Liver (tissue), 9 donors: ENCODE measurements around the gene KIF2C. TPM values are rescaled to one million over a fixed set of nuclear protein-coding genes. Genes with fewer than 3 reads are reported as not detected.

Experiments used
- DNase-seq: peaks from one replicate; pipeline ENCODE4 v3.0.0-alpha.2; 2017; ENCODE audit warnings: low spot score
- H3K27ac ChIP-seq, 2 donors: one replicate each; pipeline ENCODE4 v1.7.0; 2013; ENCODE audit warnings: inconsistent platforms in 2 of 2, low read length in 2 of 2, control low read depth in 1 of 2, low read depth in 1 of 2, mild to moderate bottlenecking in 1 of 2
- H3K27me3 ChIP-seq, 4 donors: one replicate each; pipeline versions ENCODE4 v1.6.1 to v1.7.0; 2013; ENCODE audit warnings: low read length in 3 of 4, inconsistent platforms in 1 of 4, mild to moderate bottlenecking in 1 of 4, moderate library complexity in 1 of 4; ENCODE audit not compliant: control insufficient read depth in 4 of 4, insufficient read depth in 4 of 4
- H3K36me3 ChIP-seq, 4 donors: one replicate each; pipeline versions ENCODE4 v1.6.1 to v1.7.0; 2013; ENCODE audit warnings: low read length in 3 of 4, mild to moderate bottlenecking in 3 of 4, low read depth in 1 of 4, moderate library complexity in 1 of 4; ENCODE audit not compliant: control insufficient read depth in 4 of 4, insufficient read depth in 3 of 4
- H3K4me1 ChIP-seq, 4 donors: one replicate each; pipeline versions ENCODE4 v1.6.1 to v1.7.0; 2013; ENCODE audit warnings: low read length in 3 of 4, mild to moderate bottlenecking in 3 of 4, moderate library complexity in 1 of 4; ENCODE audit not compliant: control insufficient read depth in 4 of 4, insufficient read depth in 4 of 4
- H3K4me3 ChIP-seq, 3 donors: one replicate each; pipeline versions ENCODE4 v1.6.1 to v1.7.0; 2013; ENCODE audit warnings: low read length in 3 of 3, control low read depth in 1 of 3, low read depth in 1 of 3, mild to moderate bottlenecking in 1 of 3
- H3K9ac ChIP-seq, 2 donors: one replicate each; pipeline ENCODE4 v1.7.0; 2013; ENCODE audit warnings: low read length in 2 of 2, mild to moderate bottlenecking in 2 of 2, moderate library complexity in 2 of 2, control low read depth in 1 of 2, low read depth in 1 of 2
- H3K9me3 ChIP-seq, 4 donors: one replicate each; pipeline versions ENCODE4 v1.6.1 to v1.7.0; 2013; ENCODE audit warnings: low read length in 3 of 4; ENCODE audit not compliant: control insufficient read depth in 4 of 4
- EGR1 ChIP-seq, 2 donors: IDR thresholded peaks; 2 replicates each; pipeline ENCODE4 v1.6.1; 2016 to 2018; ENCODE audit warnings: antibody characterized with exemption in 2 of 2, low read depth in 2 of 2
- FOXA1 ChIP-seq: IDR thresholded peaks from 2 replicates; pipeline ENCODE4 v1.6.1; 2016; ENCODE audit warnings: antibody characterized with exemption
- FOXA2 ChIP-seq: IDR thresholded peaks from 2 replicates; pipeline ENCODE4 v1.6.1; 2016; ENCODE audit warnings: antibody characterized with exemption
- GABPA ChIP-seq, 2 donors: IDR thresholded peaks in 1 of 2; conservative IDR thresholded peaks in 1 of 2; 2 replicates each; pipeline ENCODE4 v1.6.1; 2016; ENCODE audit warnings: antibody characterized with exemption in 2 of 2, mild to moderate bottlenecking in 1 of 2, moderate library complexity in 1 of 2
- HNF4A ChIP-seq, 2 donors: conservative IDR thresholded peaks; 2 replicates each; pipeline ENCODE4 v1.6.1; 2016; ENCODE audit warnings: antibody characterized with exemption in 2 of 2, mild to moderate bottlenecking in 2 of 2
- HNF4G ChIP-seq: IDR thresholded peaks from 2 replicates; pipeline ENCODE4 v1.6.1; 2016; ENCODE audit warnings: antibody characterized with exemption
- JUND ChIP-seq, 2 donors: IDR thresholded peaks; 2 replicates each; pipeline ENCODE4 v1.6.1; 2016; ENCODE audit warnings: antibody characterized with exemption in 2 of 2
- NR2F2 ChIP-seq: IDR thresholded peaks from 2 replicates; pipeline ENCODE4 v1.6.1; 2016; ENCODE audit warnings: antibody characterized with exemption
- RAD21 ChIP-seq, 2 donors: IDR thresholded peaks; 2 replicates each; pipeline ENCODE4 v1.6.1; 2016; ENCODE audit warnings: antibody characterized with exemption in 2 of 2, mild to moderate bottlenecking in 2 of 2
- RXRA ChIP-seq, 2 donors: IDR thresholded peaks; 2 replicates each; pipeline ENCODE4 v1.6.1; 2017 to 2018; ENCODE audit warnings: antibody characterized with exemption in 2 of 2, mild to moderate bottlenecking in 1 of 2
- SP1 ChIP-seq: IDR thresholded peaks from 2 replicates; pipeline ENCODE4 v1.6.1; 2018; ENCODE audit warnings: antibody characterized with exemption, mild to moderate bottlenecking
- TAF1 ChIP-seq: conservative IDR thresholded peaks from 2 replicates; pipeline ENCODE4 v1.6.1; 2016; ENCODE audit warnings: antibody characterized with exemption, mild to moderate bottlenecking
- YY1 ChIP-seq: IDR thresholded peaks from 2 replicates; pipeline ENCODE4 v1.6.1; 2016; ENCODE audit warnings: antibody characterized with exemption, mild to moderate bottlenecking
- WGBS: extraction: QIAGEN DNeasy Blood & Tissue Kit; methylation state at CpG from one replicate; pipeline ENCODE4 v1.1.7; 2013; 5-methylcytosine and 5-hydroxymethylcytosine counted together
- polyA plus RNA-seq, 2 donors: library from polyadenylated mRNA; stranded (reverse) in 1 of 2; unstranded in 1 of 2; fragments of 200-250 nt in 1 of 2; fragments of >200 nt in 1 of 2; fragmentation: Nextera tagmentation in 1 of 2; extraction: Ambion mirVana in 1 of 2; gene quantifications; one replicate each; pipeline versions ENCODE4 v1.2.1 to v1.2.3, GENCODE V29; 2013 to 2015
- total RNA-seq, 2 donors: library from RNA; depleted of rRNA; stranded (reverse); fragments of >200 nt; gene quantifications; one replicate each; pipeline ENCODE4 v1.2.3, GENCODE V29; 2014
- TF ChIP-seq, protein P1 (sequence below): fragments of 150-350 bp; IDR thresholded peaks from 2 replicates; pipeline ENCODE4 v1.5.1; 2017; ENCODE audit warnings: improper control_type of control experiment, low read depth, low read length; ENCODE audit not compliant: missing input control
- TF ChIP-seq, protein P2 (sequence below): IDR thresholded peaks from 2 replicates; pipeline ENCODE4 v1.6.1; 2016; ENCODE audit warnings: antibody characterized with exemption
- TF ChIP-seq, protein P3 (sequence below): IDR thresholded peaks from 2 replicates; pipeline ENCODE4 v1.6.1; 2016; ENCODE audit warnings: antibody characterized with exemption
- TF ChIP-seq, protein P4 (sequence below): IDR thresholded peaks from 2 replicates; pipeline ENCODE4 v1.6.1; 2016; ENCODE audit warnings: antibody characterized with exemption, mild to moderate bottlenecking
- TF ChIP-seq, protein P5 (sequence below): IDR thresholded peaks from 2 replicates; pipeline ENCODE4 v1.6.1; 2016; ENCODE audit warnings: antibody characterized with exemption
- donor health status: healthy.
- donor health status: healthy.
- donor health status: healthy.
- donor health status: healthy.
- donor health status: healthy.

KIF2C gene
- total and polyA plus RNA-seq, 4 donors: 0.17 to 26.7 (median 0.73) TPM

DNA sequence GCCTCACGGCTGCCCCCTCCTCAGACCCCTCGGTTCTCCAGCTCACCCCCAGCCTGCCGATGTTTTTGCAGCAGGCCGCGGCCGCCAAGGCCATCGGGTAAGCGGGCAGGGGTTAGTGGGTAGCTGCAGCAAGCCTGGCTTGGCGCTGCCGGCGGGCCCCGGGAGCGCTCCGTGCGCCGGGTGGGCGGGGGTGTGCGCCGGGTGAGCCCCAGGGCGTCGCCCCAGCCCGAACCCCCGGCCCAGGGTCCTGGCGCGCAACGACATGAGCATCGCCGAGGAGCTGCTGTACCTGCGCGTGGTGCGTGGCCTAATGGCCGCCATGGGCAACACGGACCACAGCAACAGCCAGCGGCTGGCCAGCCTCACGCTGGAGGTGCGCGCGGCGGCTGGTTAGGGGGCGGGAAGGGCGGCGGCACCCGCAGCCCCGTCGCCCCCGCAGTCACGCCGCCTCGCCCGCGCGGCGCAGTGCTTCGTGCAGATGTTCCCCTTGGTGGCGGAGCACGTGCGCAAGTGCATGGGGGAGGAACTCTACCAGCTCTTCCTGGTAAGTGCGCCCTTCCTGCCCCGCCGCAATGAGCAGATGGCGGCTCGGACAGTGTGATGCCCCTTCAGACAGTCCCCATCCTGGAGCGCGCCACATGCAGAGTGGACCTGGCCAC, 15.2 kb upstream of the KIF2C start:
- Histone ChIP-seq H3K9me3 (no peaks in the 10 kb centered on the region), H3K36me3 (no peaks in the 10 kb centered on the region), H3K4me3 (no peak overlapping the region), H3K4me1 (no peaks in the 10 kb centered on the region), H3K27me3 (no peaks in the 10 kb centered on the region), H3K9ac (no peak overlapping the region), H3K27ac (no peak overlapping the region)
- TF ChIP-seq, protein P1, sequence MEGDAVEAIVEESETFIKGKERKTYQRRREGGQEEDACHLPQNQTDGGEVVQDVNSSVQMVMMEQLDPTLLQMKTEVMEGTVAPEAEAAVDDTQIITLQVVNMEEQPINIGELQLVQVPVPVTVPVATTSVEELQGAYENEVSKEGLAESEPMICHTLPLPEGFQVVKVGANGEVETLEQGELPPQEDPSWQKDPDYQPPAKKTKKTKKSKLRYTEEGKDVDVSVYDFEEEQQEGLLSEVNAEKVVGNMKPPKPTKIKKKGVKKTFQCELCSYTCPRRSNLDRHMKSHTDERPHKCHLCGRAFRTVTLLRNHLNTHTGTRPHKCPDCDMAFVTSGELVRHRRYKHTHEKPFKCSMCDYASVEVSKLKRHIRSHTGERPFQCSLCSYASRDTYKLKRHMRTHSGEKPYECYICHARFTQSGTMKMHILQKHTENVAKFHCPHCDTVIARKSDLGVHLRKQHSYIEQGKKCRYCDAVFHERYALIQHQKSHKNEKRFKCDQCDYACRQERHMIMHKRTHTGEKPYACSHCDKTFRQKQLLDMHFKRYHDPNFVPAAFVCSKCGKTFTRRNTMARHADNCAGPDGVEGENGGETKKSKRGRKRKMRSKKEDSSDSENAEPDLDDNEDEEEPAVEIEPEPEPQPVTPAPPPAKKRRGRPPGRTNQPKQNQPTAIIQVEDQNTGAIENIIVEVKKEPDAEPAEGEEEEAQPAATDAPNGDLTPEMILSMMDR: no peak
- TF ChIP-seq, protein P2, sequence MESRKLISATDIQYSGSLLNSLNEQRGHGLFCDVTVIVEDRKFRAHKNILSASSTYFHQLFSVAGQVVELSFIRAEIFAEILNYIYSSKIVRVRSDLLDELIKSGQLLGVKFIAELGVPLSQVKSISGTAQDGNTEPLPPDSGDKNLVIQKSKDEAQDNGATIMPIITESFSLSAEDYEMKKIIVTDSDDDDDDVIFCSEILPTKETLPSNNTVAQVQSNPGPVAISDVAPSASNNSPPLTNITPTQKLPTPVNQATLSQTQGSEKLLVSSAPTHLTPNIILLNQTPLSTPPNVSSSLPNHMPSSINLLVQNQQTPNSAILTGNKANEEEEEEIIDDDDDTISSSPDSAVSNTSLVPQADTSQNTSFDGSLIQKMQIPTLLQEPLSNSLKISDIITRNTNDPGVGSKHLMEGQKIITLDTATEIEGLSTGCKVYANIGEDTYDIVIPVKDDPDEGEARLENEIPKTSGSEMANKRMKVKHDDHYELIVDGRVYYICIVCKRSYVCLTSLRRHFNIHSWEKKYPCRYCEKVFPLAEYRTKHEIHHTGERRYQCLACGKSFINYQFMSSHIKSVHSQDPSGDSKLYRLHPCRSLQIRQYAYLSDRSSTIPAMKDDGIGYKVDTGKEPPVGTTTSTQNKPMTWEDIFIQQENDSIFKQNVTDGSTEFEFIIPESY: no peak
- TF ChIP-seq, protein P3, sequence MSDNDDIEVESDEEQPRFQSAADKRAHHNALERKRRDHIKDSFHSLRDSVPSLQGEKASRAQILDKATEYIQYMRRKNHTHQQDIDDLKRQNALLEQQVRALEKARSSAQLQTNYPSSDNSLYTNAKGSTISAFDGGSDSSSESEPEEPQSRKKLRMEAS: no peak
- DNase-seq: no peak
- 72% methylated on average over 64 of the region's 64 CpGs for WGBS

DNA sequence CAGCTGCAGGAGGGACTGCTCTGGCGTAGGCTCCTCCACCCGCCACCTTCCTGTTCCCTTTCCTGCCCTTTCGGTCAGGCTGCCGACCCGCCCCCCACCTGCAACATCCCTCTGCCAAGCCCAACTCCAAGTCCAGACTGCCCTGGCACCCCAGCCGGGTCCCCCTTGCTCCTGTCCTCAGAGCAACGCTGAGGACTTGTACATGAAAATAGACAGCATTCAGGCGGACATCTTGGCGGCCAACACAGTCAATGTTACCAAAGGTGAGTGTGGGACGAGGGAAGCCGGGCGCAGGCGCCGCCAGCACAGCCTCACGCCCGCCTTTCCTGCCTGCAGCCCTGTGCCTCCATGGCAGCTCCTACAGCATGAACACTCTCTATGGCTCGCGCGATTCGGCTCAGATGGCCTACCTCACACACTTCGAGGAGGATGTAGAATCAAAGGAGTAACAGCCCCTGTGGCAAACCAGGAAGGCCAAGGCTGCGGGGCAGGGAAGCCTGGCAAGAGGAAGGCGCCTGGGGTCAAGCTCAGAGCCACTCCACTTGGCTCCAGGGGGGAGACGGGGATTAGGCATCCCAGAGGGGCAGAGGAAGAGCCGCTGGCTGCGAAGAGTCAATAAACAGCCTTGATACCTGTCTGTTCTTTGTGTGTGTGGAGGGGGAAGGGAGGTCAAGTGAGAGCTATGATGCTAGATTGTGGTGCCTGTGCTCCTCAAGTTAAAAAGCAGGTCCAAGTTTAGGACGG, 14.5 kb upstream of the KIF2C start:
- Histone ChIP-seq H3K4me3 (no peak overlapping the region), H3K27me3 (no peaks in the 10 kb centered on the region), H3K36me3 (no peaks in the 10 kb centered on the region), H3K9me3 (no peaks in the 10 kb centered on the region), H3K9ac (no peak overlapping the region), H3K4me1 (no peaks in the 10 kb centered on the region), H3K27ac (no peak overlapping the region)
- WGBS: 85% methylated on average over 27 of the region's 27 CpGs
- no peak for TF ChIP-seq HNF4A (conservative IDR thresholded peaks at IDR 0.05)
- TF ChIP-seq, protein P2: no peak
- TF ChIP-seq RAD21 (IDR thresholded peaks at IDR 0.05): no peak
- TF ChIP-seq FOXA1: no peak
- no peak for TF ChIP-seq YY1
- TF ChIP-seq TAF1: no peak
- TF ChIP-seq GABPA (IDR thresholded peaks at IDR 0.05 in 1 of 2, conservative IDR thresholded peaks at IDR 0.05 in 1 of 2): no peak
- TF ChIP-seq SP1: no peak
- TF ChIP-seq FOXA2: no peak
- no peak for TF ChIP-seq EGR1 (IDR thresholded peaks at IDR 0.05; ENCODE audit: low read depth in 2 of 2)
- TF ChIP-seq, protein P1: no peak
- no peak for TF ChIP-seq HNF4G
- TF ChIP-seq JUND (IDR thresholded peaks at IDR 0.05): no peak
- no peak for TF ChIP-seq RXRA (IDR thresholded peaks at IDR 0.05)
- TF ChIP-seq, protein P4, sequence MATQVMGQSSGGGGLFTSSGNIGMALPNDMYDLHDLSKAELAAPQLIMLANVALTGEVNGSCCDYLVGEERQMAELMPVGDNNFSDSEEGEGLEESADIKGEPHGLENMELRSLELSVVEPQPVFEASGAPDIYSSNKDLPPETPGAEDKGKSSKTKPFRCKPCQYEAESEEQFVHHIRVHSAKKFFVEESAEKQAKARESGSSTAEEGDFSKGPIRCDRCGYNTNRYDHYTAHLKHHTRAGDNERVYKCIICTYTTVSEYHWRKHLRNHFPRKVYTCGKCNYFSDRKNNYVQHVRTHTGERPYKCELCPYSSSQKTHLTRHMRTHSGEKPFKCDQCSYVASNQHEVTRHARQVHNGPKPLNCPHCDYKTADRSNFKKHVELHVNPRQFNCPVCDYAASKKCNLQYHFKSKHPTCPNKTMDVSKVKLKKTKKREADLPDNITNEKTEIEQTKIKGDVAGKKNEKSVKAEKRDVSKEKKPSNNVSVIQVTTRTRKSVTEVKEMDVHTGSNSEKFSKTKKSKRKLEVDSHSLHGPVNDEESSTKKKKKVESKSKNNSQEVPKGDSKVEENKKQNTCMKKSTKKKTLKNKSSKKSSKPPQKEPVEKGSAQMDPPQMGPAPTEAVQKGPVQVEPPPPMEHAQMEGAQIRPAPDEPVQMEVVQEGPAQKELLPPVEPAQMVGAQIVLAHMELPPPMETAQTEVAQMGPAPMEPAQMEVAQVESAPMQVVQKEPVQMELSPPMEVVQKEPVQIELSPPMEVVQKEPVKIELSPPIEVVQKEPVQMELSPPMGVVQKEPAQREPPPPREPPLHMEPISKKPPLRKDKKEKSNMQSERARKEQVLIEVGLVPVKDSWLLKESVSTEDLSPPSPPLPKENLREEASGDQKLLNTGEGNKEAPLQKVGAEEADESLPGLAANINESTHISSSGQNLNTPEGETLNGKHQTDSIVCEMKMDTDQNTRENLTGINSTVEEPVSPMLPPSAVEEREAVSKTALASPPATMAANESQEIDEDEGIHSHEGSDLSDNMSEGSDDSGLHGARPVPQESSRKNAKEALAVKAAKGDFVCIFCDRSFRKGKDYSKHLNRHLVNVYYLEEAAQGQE: no peak
- TF ChIP-seq, protein P5, sequence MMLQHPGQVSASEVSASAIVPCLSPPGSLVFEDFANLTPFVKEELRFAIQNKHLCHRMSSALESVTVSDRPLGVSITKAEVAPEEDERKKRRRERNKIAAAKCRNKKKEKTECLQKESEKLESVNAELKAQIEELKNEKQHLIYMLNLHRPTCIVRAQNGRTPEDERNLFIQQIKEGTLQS: no peak
- TF ChIP-seq NR2F2: no peak
- TF ChIP-seq, protein P3: no peak
- DNase-seq: no peak
